OCI-LY1 (cell line): ENCODE data around the gene PLCG2.

ENCODE experiments used
- H2AFZ ChIP-seq: fragments of 200-600 bp; sonication (generic), shearing (Covaris generic); 2 replicates; pipeline ENCODE4 v1.6.0; 2014; ENCODE audit warnings: antibody characterized with exemption, mild to moderate bottlenecking, low read length
- H3F3A ChIP-seq: fragments of 200-600 bp; sonication (generic), shearing (Covaris generic); 2 replicates; pipeline ENCODE4 v1.6.0; 2014; ENCODE audit warnings: mild to moderate bottlenecking, antibody characterized with exemption, low read length, moderate library complexity; ENCODE audit not compliant: insufficient read depth
- H3K27ac ChIP-seq: fragments of 200-600 bp; sonication (generic); 2 replicates; pipeline ENCODE4 v1.5.1; 2014; ENCODE audit warnings: low read length, mixed run types, mild to moderate bottlenecking, low read depth; ENCODE audit not compliant: poor library complexity, severe bottlenecking
- H3K27me3 ChIP-seq: fragments of 200-600 bp; sonication (generic); 2 replicates; pipeline ENCODE4 v1.6.0; 2014; ENCODE audit warnings: antibody characterized with exemption, mild to moderate bottlenecking, low read length, moderate library complexity; ENCODE audit not compliant: insufficient read depth
- H3K36me3 ChIP-seq: fragments of 200-600 bp; sonication (generic); 2 replicates; pipeline ENCODE4 v1.6.1; 2014; ENCODE audit warnings: mild to moderate bottlenecking, antibody characterized with exemption, low read length, moderate library complexity, mixed read lengths; ENCODE audit not compliant: insufficient read depth
- H3K4me1 ChIP-seq: fragments of 200-600 bp; sonication (generic); 2 replicates; pipeline ENCODE4 v1.5.1; 2014; ENCODE audit warnings: mild to moderate bottlenecking, low read length, moderate library complexity; ENCODE audit not compliant: insufficient read depth, severe bottlenecking
- H3K4me2 ChIP-seq: fragments of 200-600 bp; sonication (generic), shearing (Covaris generic); 2 replicates; pipeline ENCODE4 v1.6.1; 2014; ENCODE audit warnings: low read length
- H3K4me3 ChIP-seq: fragments of 200-600 bp; sonication (generic); 2 replicates; pipeline ENCODE4 v1.5.1; 2014; ENCODE audit warnings: low read length, low read depth, mild to moderate bottlenecking, mixed read lengths; ENCODE audit not compliant: poor library complexity, severe bottlenecking
- H3K79me2 ChIP-seq: fragments of 200-600 bp; shearing (Covaris generic); 2 replicates; pipeline ENCODE4 v1.6.1; 2016; ENCODE audit warnings: mixed run types, low read length, mixed read lengths; ENCODE audit not compliant: insufficient read depth
- H3K9ac ChIP-seq: fragments of 200-600 bp; sonication (generic), shearing (Covaris generic); 2 replicates; pipeline ENCODE4 v1.6.1; 2014; ENCODE audit warnings: mild to moderate bottlenecking, low read length, mixed read lengths
- H3K9me2 ChIP-seq: fragments of 200-600 bp; sonication (generic), shearing (Covaris generic); 2 replicates; pipeline ENCODE4 v1.6.1; 2014; ENCODE audit warnings: low read depth, mild to moderate bottlenecking, low read length, mixed read lengths
- H3K9me3 ChIP-seq: fragments of 200-600 bp; shearing (Covaris generic); 2 replicates; pipeline ENCODE4 v1.6.1; 2014; ENCODE audit warnings: low read length, mixed read lengths
- H4K20me1 ChIP-seq: fragments of 200-600 bp; sonication (generic), shearing (Covaris generic); 2 replicates; pipeline ENCODE4 v1.6.0; 2016; ENCODE audit warnings: mild to moderate bottlenecking, low read length; ENCODE audit not compliant: insufficient read depth
- EZH2 ChIP-seq: fragments of 200-600 bp; sonication (generic), shearing (Covaris generic); IDR thresholded peaks from 2 replicates; pipeline ENCODE4 v1.8.0; 2017; ENCODE audit warnings: borderline replicate concordance, mixed run types, mild to moderate bottlenecking, antibody characterized with exemption, low read length, moderate library complexity, mixed read lengths
- TF ChIP-seq, protein P1 (sequence below): fragments of 200-600 bp; sonication (generic), shearing (Covaris generic); IDR thresholded peaks from 2 replicates; pipeline ENCODE4 v1.5.1; 2017; ENCODE audit warnings: mild to moderate bottlenecking, antibody characterized with exemption, low read length, moderate library complexity, mixed read lengths

The PLCG2 gene

DNA sequence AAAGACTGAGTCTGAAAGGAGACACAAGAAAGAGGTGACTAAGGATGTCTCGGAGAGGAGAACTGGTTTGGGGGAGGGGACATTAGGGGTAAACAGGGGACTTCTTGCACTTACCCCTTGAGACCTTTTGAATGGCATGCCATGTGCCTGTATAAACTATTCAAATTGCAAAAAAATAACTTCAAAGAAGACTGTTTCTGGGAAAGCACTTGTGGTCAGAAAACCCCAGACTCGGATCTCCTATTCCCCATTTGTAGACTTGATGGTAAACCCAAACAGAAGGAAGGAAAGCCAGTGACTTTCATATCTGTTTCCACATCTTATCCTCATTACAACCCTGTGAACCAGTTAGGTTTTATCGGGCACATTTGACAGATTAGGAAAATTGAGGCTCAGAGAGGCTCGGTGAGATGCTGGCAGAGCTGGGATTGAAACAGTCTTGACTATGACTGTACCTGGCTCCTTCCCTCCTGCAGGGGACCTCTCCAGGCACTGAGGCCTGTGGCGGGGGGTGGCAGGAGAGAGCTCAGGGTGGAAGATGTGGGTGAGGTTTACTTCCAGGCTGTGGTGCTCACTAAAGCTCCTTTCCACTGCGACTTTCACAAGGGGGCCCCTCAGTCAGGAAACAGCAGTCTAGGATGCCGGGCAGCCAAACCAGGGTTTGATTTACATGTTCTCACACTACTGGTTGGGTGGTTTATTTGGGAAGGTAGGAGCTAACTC, 30.5 kb upstream of the PLCG2 start:
- Histone ChIP-seq H2AFZ (no peak overlapping the region), H3K36me3 (no peaks in the 10 kb centered on the region), H3K4me2 (peak overlapping the region; percentile 44), H3F3A (peaks cover 6% of the 10 kb centered on the region; the same call in 1 of the 2 replicates), H3K79me2 (peaks cover 9% of the 10 kb centered on the region; the same call in 1 of the 2 replicates), H3K4me1 (peaks cover 67% of the 10 kb centered on the region), H3K27me3 (no peaks in the 10 kb centered on the region), H4K20me1 (no peaks in the 10 kb centered on the region), H3K9me2 (no peaks in the 10 kb centered on the region), H3K9ac (peak overlapping the region; percentile 22; the same call in 1 of the 2 replicates), H3K9me3 (no peaks in the 10 kb centered on the region), H3K27ac (peak overlapping the region; percentile 82), H3K4me3 (peak overlapping the region; percentile 13)
- TF ChIP-seq, protein P1, sequence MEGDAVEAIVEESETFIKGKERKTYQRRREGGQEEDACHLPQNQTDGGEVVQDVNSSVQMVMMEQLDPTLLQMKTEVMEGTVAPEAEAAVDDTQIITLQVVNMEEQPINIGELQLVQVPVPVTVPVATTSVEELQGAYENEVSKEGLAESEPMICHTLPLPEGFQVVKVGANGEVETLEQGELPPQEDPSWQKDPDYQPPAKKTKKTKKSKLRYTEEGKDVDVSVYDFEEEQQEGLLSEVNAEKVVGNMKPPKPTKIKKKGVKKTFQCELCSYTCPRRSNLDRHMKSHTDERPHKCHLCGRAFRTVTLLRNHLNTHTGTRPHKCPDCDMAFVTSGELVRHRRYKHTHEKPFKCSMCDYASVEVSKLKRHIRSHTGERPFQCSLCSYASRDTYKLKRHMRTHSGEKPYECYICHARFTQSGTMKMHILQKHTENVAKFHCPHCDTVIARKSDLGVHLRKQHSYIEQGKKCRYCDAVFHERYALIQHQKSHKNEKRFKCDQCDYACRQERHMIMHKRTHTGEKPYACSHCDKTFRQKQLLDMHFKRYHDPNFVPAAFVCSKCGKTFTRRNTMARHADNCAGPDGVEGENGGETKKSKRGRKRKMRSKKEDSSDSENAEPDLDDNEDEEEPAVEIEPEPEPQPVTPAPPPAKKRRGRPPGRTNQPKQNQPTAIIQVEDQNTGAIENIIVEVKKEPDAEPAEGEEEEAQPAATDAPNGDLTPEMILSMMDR: peak; percentile 16; the same call in 1 of the 2 replicates
- TF ChIP-seq EZH2: no peak

DNA sequence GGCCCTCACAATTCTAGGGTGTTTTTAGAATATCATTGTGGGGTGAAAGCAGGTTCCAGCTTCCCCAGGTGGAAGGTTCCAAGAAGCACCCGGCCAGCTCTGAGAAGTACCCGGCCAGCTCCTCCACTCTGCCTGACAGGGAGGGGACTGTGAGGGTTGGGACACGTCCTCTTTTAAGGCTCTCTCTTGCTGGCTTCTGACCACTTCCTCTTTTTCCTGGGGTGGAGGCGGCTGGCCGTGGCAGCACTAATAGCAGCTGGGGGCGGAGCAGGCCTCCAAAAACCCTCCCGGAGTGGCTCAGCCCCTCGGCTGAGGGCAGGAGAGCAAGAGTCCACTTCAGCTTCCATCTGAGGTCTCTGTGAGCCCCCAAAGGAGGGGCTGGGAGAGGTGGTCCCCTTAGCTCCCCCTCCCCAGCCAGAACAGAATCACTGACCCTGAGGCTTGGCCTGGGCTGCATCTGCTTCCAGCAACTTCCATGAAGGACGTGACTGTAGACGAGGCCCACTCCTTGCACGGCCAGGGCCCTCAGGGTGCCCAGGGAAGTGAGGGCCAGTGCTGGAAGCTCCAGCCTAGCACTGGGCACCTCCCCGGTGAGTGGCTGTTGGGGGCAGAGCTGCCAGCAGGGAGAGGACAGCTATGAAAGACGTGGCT, 26.7 kb upstream of the PLCG2 start:
- no peak overlapping the region for H2AFZ ChIP-seq
- H3K27me3 ChIP-seq: no peaks in the 10 kb centered on the region
- no peaks in the 10 kb centered on the region for H3K9me2 ChIP-seq
- H3K79me2 ChIP-seq: no peaks in the 10 kb centered on the region
- TF ChIP-seq, protein P1: no peak
- no peak for TF ChIP-seq EZH2
- no peaks in the 10 kb centered on the region for H3K9me3 ChIP-seq
- peaks cover 6% of the 10 kb centered on the region; the same call in 1 of the 2 replicates for H3F3A ChIP-seq
- peak overlapping the region; percentile 63; the same call in 1 of the 2 replicates for H3K9ac ChIP-seq
- H3K27ac ChIP-seq: peak overlapping the region; percentile 85
- no peaks in the 10 kb centered on the region for H4K20me1 ChIP-seq
- H3K36me3 ChIP-seq: peaks cover 18% of the 10 kb centered on the region
- peaks cover 44% of the 10 kb centered on the region for H3K4me1 ChIP-seq
- H3K4me3 ChIP-seq: peak overlapping the region; percentile 31
- H3K4me2 ChIP-seq: peak overlapping the region; percentile 61

DNA sequence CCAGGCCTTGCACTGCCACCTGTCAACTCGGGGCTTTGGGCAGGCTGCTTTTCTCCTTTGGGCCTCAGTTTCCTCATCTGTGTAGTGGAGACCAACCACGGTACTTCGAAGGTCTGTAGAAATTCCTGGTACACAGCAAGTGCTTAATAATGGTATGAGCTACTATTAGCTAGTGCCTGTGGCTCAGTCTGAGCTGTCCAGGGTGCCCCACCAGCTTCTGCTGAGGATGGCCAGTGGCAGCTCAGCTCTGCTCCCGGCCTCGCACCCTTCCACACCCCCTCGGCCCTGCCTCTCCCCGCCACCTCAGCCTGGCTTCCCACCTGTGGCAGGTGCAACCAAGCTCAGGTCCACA, 26.2 kb upstream of the PLCG2 start:
- no peak overlapping the region for H2AFZ ChIP-seq
- H3K4me2 ChIP-seq: peak overlapping the region; percentile 61
- H3K27me3 ChIP-seq: no peaks in the 10 kb centered on the region
- peak overlapping the region; percentile 85 for H3K27ac ChIP-seq
- peak overlapping the region; percentile 31 for H3K4me3 ChIP-seq
- peaks cover 6% of the 10 kb centered on the region; the same call in 1 of the 2 replicates for H3F3A ChIP-seq
- peaks cover 23% of the 10 kb centered on the region for H3K36me3 ChIP-seq
- TF ChIP-seq, protein P1: no peak
- no peak for TF ChIP-seq EZH2
- no peaks in the 10 kb centered on the region for H3K9me3 ChIP-seq
- H3K4me1 ChIP-seq: peaks cover 40% of the 10 kb centered on the region
- H3K79me2 ChIP-seq: no peaks in the 10 kb centered on the region
- no peaks in the 10 kb centered on the region for H3K9me2 ChIP-seq
- H4K20me1 ChIP-seq: no peaks in the 10 kb centered on the region
- H3K9ac ChIP-seq: peak overlapping the region; percentile 63; the same call in 1 of the 2 replicates
